B cell (primary cell): ENCODE data around the gene MAP3K5. TPM values are rescaled to one million over a fixed set of nuclear protein-coding genes. Genes with fewer than 3 reads are reported as not detected.

Experiments used
- ATAC-seq: fragments of 200-7000 bp; cut with Tn5 transposase; one replicate; pipeline ENCODE4 v1.10.0; 2021; ENCODE audit warnings: low read depth, mild to moderate bottlenecking, moderate number of reproducible peaks, moderate library complexity
- CTCF ChIA-PET: fragments of 350-600 bp; sonication (Branson Sonifier 250); formaldehyde crosslinking; loops from one replicate; lab custom pipeline; 2021; ENCODE audit warnings: antibody characterized with exemption, inconsistent platforms; lab: Charles Lee
- POLR2A ChIA-PET: fragments of 350-600 bp; sonication (Branson Sonifier 250); formaldehyde crosslinking; loops from one replicate; lab custom pipeline; 2021; ENCODE audit warnings: antibody characterized with exemption; lab: Charles Lee
- DNase-seq: peaks from one replicate; pipeline ENCODE4 v3.0.0; 2013
- H2AFZ ChIP-seq: 2 replicates; pipeline ENCODE4 v1.6.1; 2012; ENCODE audit warnings: mild to moderate bottlenecking, low read depth, low read length; ENCODE audit not compliant: insufficient read depth, poor library complexity, severe bottlenecking
- H3K27ac ChIP-seq, 2 donors: 1 replicate in 1 of 2; 2 replicates in 1 of 2; pipeline ENCODE4 v1.5.1; 2012 to 2013; ENCODE audit warnings: low read length in 2 of 2, mild to moderate bottlenecking in 2 of 2, moderate library complexity in 1 of 2
- H3K27me3 ChIP-seq, 4 experiments: fragments of 200-600 bp in 1 of 4; sonication (generic) in 1 of 4; replicated peaks in 1 of 4; 1 replicate in 2 of 4; 2 replicates in 2 of 4; pipeline versions ENCODE4 v1.6.1 to v1.7.0; 2013 to 2016; ENCODE audit warnings: low read length in 3 of 4, mild to moderate bottlenecking in 2 of 4, mixed read lengths in 1 of 4, moderate library complexity in 1 of 4; ENCODE audit not compliant: insufficient read depth in 4 of 4, control insufficient read depth in 3 of 4; ENCODE audit errors: control extremely low read depth in 1 of 4
- H3K36me3 ChIP-seq, 2 experiments: replicated peaks in 1 of 2; 1 replicate in 1 of 2; 2 replicates in 1 of 2; pipeline versions ENCODE4 v1.6.1 to v1.7.1; 2013; ENCODE audit warnings: low read length in 1 of 2; ENCODE audit not compliant: insufficient read depth in 2 of 2, control insufficient read depth in 1 of 2; ENCODE audit errors: control extremely low read depth in 1 of 2, extremely low read depth in 1 of 2
- H3K4me1 ChIP-seq, 2 donors: fragments of 200-600 bp in 1 of 2; sonication (generic) in 1 of 2; 1 replicate in 1 of 2; 2 replicates in 1 of 2; pipeline versions ENCODE4 v1.5.1 to v1.6.1; 2013 to 2017; ENCODE audit warnings: low read length in 2 of 2; ENCODE audit not compliant: control insufficient read depth in 2 of 2, insufficient read depth in 2 of 2
- H3K4me2 ChIP-seq: replicated peaks from 2 replicates; pipeline ENCODE3; 2012; ENCODE audit warnings: mild to moderate bottlenecking, low read depth, low read length; ENCODE audit not compliant: poor library complexity, severe bottlenecking
- H3K4me3 ChIP-seq, 5 experiments: fragments of 200-600 bp in 1 of 5; sonication (generic) in 1 of 5; 1 replicate in 3 of 5; 2 replicates in 2 of 5; pipeline versions ENCODE4 v1.5.1 to v1.7.0; 2011 to 2016; ENCODE audit warnings: low read length in 4 of 5, mild to moderate bottlenecking in 4 of 5, low read depth in 2 of 5, control low read depth in 1 of 5, moderate library complexity in 1 of 5; ENCODE audit not compliant: insufficient read depth in 1 of 5; ENCODE audit errors: control extremely low read depth in 1 of 5, extremely low read depth in 1 of 5
- H3K79me2 ChIP-seq: fragments of 200-600 bp; sonication (generic); one replicate; pipeline ENCODE4 v1.6.0; 2016; ENCODE audit warnings: low read length; ENCODE audit not compliant: control insufficient read depth, insufficient read depth
- H3K9ac ChIP-seq: fragments of 200-600 bp; sonication (generic); 2 replicates; pipeline ENCODE4 v1.6.1; 2017; ENCODE audit warnings: mild to moderate bottlenecking, low read length, moderate library complexity
- H3K9me3 ChIP-seq, 3 donors: one replicate each; pipeline versions ENCODE4 v1.6.1 to v1.7.1; 2013; ENCODE audit warnings: low read length in 2 of 3; ENCODE audit not compliant: control insufficient read depth in 2 of 3, insufficient read depth in 1 of 3; ENCODE audit errors: control extremely low read depth in 1 of 3
- H4K20me1 ChIP-seq: 2 replicates; pipeline ENCODE4 v1.6.0; 2012; ENCODE audit warnings: mild to moderate bottlenecking, low read length; ENCODE audit not compliant: insufficient read depth, control insufficient read depth, poor library complexity, severe bottlenecking
- H3K27ac Mint-ChIP-seq: one replicate; pipeline ENCODE4 v1.8.0; 2021; ENCODE audit warnings: mixed read lengths
- H3K27me3 Mint-ChIP-seq: one replicate; pipeline ENCODE4 v1.8.0; 2021; ENCODE audit warnings: mixed read lengths
- H3K4me1 Mint-ChIP-seq: one replicate; pipeline ENCODE4 v1.8.0; 2021; ENCODE audit warnings: mixed read lengths
- H3K4me3 Mint-ChIP-seq: one replicate; pipeline ENCODE4 v1.8.0; 2021; ENCODE audit warnings: mixed read lengths
- H3K9me3 Mint-ChIP-seq: one replicate; pipeline ENCODE4 v1.8.0; 2022; ENCODE audit warnings: mixed read lengths; ENCODE audit not compliant: insufficient read depth
- CTCF ChIP-seq: fragments of 200-600 bp; IDR thresholded peaks from one replicate; pipeline ENCODE4 v1.8.0; 2022; ENCODE audit warnings: antibody characterized with exemption, mild to moderate bottlenecking
- EZH2 ChIP-seq: IDR thresholded peaks from 2 replicates; pipeline ENCODE4 v1.6.1; 2012; ENCODE audit warnings: borderline replicate concordance, low read depth, mild to moderate bottlenecking, moderate library complexity, low read length; ENCODE audit not compliant: insufficient read depth, poor library complexity, severe bottlenecking
- whole genome bisulfite sequencing: methylation state at CpG from one replicate; pipeline ENCODE4 v1.1.5; 2013; ENCODE audit warnings: missing lambda C conversion rate; ENCODE audit not compliant: insufficient coverage; 5-methylcytosine and 5-hydroxymethylcytosine counted together
- intact Hi-C: fragments of 100-400 bp; cut with micrococcal nuclease; formaldehyde crosslinking; loops from one replicate; pipeline ENCODE4 v1.10.0; 2022
- polyA plus RNA-seq: library from polyadenylated mRNA; depleted of rRNA; stranded (reverse); fragments of >200 nt; gene quantifications from 2 replicates; pipeline ENCODE4 v1.2.3, GENCODE V29; 2012
- total RNA-seq, 2 donors: library from RNA; stranded (reverse); fragments of 120-200 nt in 1 of 2; gene quantifications; 1 replicate in 1 of 2; 2 replicates in 1 of 2; pipeline versions ENCODE4 v1.2.3 to v1.2.4, GENCODE V29; 2013 to 2022

Gene MAP3K5
- total and polyA plus RNA-seq, 2 donors (not counting 1 experiment from before 2014, with no cell fraction given): 5.7 to 34.1 TPM

- H3K27ac Mint-ChIP-seq: no peak overlapping the region
- peaks cover 86% of the 10 kb centered on the region for H3K79me2 ChIP-seq
- H3K9ac ChIP-seq: no peak overlapping the region
- no peaks in the 10 kb centered on the region for H3K9me3 Mint-ChIP-seq
- H3K4me2 ChIP-seq: no peak overlapping the region
- intact Hi-C loops: no loop called here
- peak overlapping the region in 1 of 2 donors; percentile 89 for H3K27ac ChIP-seq
- peaks cover 42 to 44% of the 10 kb centered on the region in 2 donors for H3K4me1 ChIP-seq
- no peak overlapping the region for H3K4me3 ChIP-seq
- H3K4me1 Mint-ChIP-seq: peaks cover 65% of the 10 kb centered on the region
- no peaks in the 10 kb centered on the region for H3K9me3 ChIP-seq
- no peaks in the 10 kb centered on the region for H4K20me1 ChIP-seq
- ChIA-PET POLR2A (no interaction called here), CTCF (interaction anchor here (1.3 to 3.6 kb wide), 2 partner anchors 39 to 108 kb away, joined by 3 to 17 read pairs; partner anchors contain the start of gene MAP3K5)
- no peaks in the 10 kb centered on the region for H3K27me3 Mint-ChIP-seq
- DNase-seq (no peak), ATAC-seq (no peak)
- WGBS: 85% methylated on average over 4 of the region's 7 CpGs
- H3K27me3 ChIP-seq: no peaks in the 10 kb centered on the region
- no peak overlapping the region for H3K4me3 Mint-ChIP-seq
- H3K36me3 ChIP-seq: no peaks in the 10 kb centered on the region
- no peak for TF ChIP-seq CTCF
- no peak for TF ChIP-seq EZH2
- no peak overlapping the region for H2AFZ ChIP-seq
Measured at GRCh38 chr6:136753624-136754023, 38.7 kb downstream of the MAP3K5 start.

GRCh38 chr6:136752554-136752953 lies 39.7 kb downstream of the MAP3K5 start:
- CTCF ChIA-PET: interaction anchor here (0.9 to 2.2 kb wide), 5 partner anchors 12 to 109 kb away, joined by 3 to 9 read pairs (median 6); partner anchors contain the start of gene MAP3K5
- peaks cover 68% of the 10 kb centered on the region for H3K4me1 Mint-ChIP-seq
- H3K27ac ChIP-seq: peak overlapping the region; percentile 79 to 89
- no peaks in the 10 kb centered on the region for H3K27me3 ChIP-seq
- WGBS: 89% methylated on average over 5 of the region's 7 CpGs
- POLR2A ChIA-PET: interaction anchor here (1.5 kb wide), 1 partner anchor 11 kb away, joined by 3 read pairs; no protein-coding TSS in a partner anchor
- no peak overlapping the region for H3K4me3 ChIP-seq
- peaks cover 42 to 44% of the 10 kb centered on the region in 2 donors for H3K4me1 ChIP-seq
- DNase-seq: no peak
- peak overlapping the region; percentile 32 for H3K4me3 Mint-ChIP-seq
- H3K79me2 ChIP-seq: peaks cover 87% of the 10 kb centered on the region
- H4K20me1 ChIP-seq: no peaks in the 10 kb centered on the region
- ATAC-seq: no peak
- no peaks in the 10 kb centered on the region for H3K36me3 ChIP-seq
- H3K9me3 ChIP-seq: no peaks in the 10 kb centered on the region
- intact Hi-C loops: no loop called here
- H3K27ac Mint-ChIP-seq: peak overlapping the region; percentile 85
- TF ChIP-seq CTCF (no peak), EZH2 (no peak)
- H3K27me3 Mint-ChIP-seq: no peaks in the 10 kb centered on the region
- no peak overlapping the region for H2AFZ ChIP-seq
- peak overlapping the region; percentile 68 for H3K4me2 ChIP-seq
- no peak overlapping the region for H3K9ac ChIP-seq
- no peaks in the 10 kb centered on the region for H3K9me3 Mint-ChIP-seq
